ENCODE measurements around the gene TBX4. TPM values are rescaled to one million over a fixed set of nuclear protein-coding genes. Genes with fewer than 3 reads are reported as not detected.

The TBX4 gene
- total RNA-seq, 1 experiment from 2014 or later = not detected

DNA sequence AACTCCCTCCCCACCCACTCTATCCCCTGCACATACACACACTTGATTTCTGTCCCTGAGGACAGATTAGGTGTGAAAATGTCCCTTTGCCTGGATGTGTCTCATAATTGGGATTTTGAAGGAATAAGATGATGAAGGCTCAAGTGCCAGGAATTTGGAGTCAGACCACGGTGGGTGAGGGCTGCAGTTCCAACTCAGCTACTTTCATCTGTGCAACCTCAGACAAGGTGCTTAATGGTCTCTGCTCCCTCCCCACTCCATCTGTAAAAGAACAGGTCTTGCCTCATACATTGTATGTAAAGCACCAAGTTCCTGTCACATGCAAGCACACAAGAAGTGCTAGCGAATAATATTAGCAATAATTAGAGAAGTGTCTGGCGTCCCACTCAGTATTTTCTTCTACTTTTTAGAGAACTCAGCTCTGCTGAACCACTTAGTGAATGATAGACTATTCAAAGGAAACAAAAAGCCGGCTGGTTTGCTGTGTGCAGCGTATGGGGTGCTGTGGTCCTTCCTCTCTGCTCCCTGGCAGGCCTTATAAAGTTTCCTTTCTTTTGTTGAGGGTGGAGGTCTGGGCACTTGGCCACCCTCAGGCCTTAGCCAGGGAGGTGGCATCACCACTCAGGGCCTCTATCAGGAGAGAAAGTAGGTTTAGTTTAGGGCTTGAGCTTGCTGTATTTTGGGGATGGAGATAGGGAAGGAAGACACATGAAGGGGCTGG is 6.4 kb downstream of the TBX4 start:
- Histone ChIP-seq H3K79me2 (ENCODE audit: low read length) (no peaks in the 10 kb centered on the region), H3K27me3 (ENCODE audit: low read length) (no peaks in the 10 kb centered on the region), H2AFZ (ENCODE audit: low read length) (no peak overlapping the region), H3F3A (ENCODE audit: low read length, unreplicated experiment) (no peaks in the 10 kb centered on the region), H3K4me1 (ENCODE audit: insufficient read depth, low read length) (no peaks in the 10 kb centered on the region), H3K4me2 (ENCODE audit: low read length) (no peak overlapping the region), H3K9ac (ENCODE audit: low read length) (no peak overlapping the region), H4K20me1 (ENCODE audit: low read length) (no peaks in the 10 kb centered on the region), H3K9me2 (replicated peaks; ENCODE audit: low read length) (no peaks in the 10 kb centered on the region), H3K27ac (ENCODE audit: low read length) (no peak overlapping the region), H3K9me3 (ENCODE audit: low read length) (no peaks in the 10 kb centered on the region), H3K4me3 (ENCODE audit: low read length) (no peak overlapping the region), H3K36me3 (ENCODE audit: low read depth, low read length) (no peaks in the 10 kb centered on the region)
- intact Hi-C loops (cut with micrococcal nuclease) = no loop called here
- POLR2A ChIA-PET (ENCODE audit: unreplicated experiment) = no interaction called here
- ATAC-seq = no peak
- CTCF ChIA-PET = no interaction called here
- no peak for DNase-seq
- no TSS peak for BruUV-seq (replicated peaks)
- TF ChIP-seq CTCF (conservative IDR thresholded peaks at IDR 0.05; ENCODE audit: low read depth, low read length) (no peak), EZH2 (IDR thresholded peaks at IDR 0.05; ENCODE audit: low read length, unreplicated experiment) (no peak), EZH2phosphoT487 (IDR thresholded peaks at IDR 0.05; ENCODE audit: borderline replicate concordance, low read length) (no peak)

- H3K4me3 ChIP-seq (ENCODE audit: low read length) = no peak overlapping the region
- ChIA-PET POLR2A (ENCODE audit: unreplicated experiment) (no interaction called here), CTCF (interaction anchor here (0.6 kb wide), 1 partner anchor 9 kb away, joined by 3 read pairs; no protein-coding TSS in a partner anchor)
- no peak for ATAC-seq
- H3K27ac ChIP-seq (ENCODE audit: low read length) = no peak overlapping the region
- no peaks in the 10 kb centered on the region for H3K9me3 ChIP-seq (ENCODE audit: low read length)
- no peak for DNase-seq
- TF ChIP-seq EZH2 (IDR thresholded peaks at IDR 0.05; ENCODE audit: low read length, unreplicated experiment) (no peak), CTCF (conservative IDR thresholded peaks at IDR 0.05; ENCODE audit: low read depth, low read length) (no peak), EZH2phosphoT487 (IDR thresholded peaks at IDR 0.05; ENCODE audit: borderline replicate concordance, low read length) (no peak)
- H3K9me2 ChIP-seq (replicated peaks; ENCODE audit: low read length) = no peaks in the 10 kb centered on the region
- no peaks in the 10 kb centered on the region for H3K36me3 ChIP-seq (ENCODE audit: low read depth, low read length)
- H3K79me2 ChIP-seq (ENCODE audit: low read length) = no peaks in the 10 kb centered on the region
- no peaks in the 10 kb centered on the region for H3K4me1 ChIP-seq (ENCODE audit: insufficient read depth, low read length)
- H3K4me2 ChIP-seq (ENCODE audit: low read length) = no peak overlapping the region
- no peaks in the 10 kb centered on the region for H4K20me1 ChIP-seq (ENCODE audit: low read length)
- H3K27me3 ChIP-seq (ENCODE audit: low read length) = no peaks in the 10 kb centered on the region
- no peak overlapping the region for H2AFZ ChIP-seq (ENCODE audit: low read length)
- BruUV-seq (replicated peaks) = no TSS peak
- no peaks in the 10 kb centered on the region for H3F3A ChIP-seq (ENCODE audit: low read length, unreplicated experiment)
- intact Hi-C loops (cut with micrococcal nuclease) = no loop called here
- no peak overlapping the region for H3K9ac ChIP-seq (ENCODE audit: low read length)
Observed at GRCh38 chr17:61459142-61459809, 7.1 kb downstream of the TBX4 start.

Data from PC-3 (cell line).